Smooth muscle cell of the brain vasculature (primary cell): Measurements from ENCODE around the gene KIRREL1.

ENCODE experiments used
- DNase-seq: peaks from one replicate; pipeline ENCODE4 v3.0.0-alpha.2; 2012; ENCODE audit warnings: low read depth, low spot score

The KIRREL1 gene

DNA sequence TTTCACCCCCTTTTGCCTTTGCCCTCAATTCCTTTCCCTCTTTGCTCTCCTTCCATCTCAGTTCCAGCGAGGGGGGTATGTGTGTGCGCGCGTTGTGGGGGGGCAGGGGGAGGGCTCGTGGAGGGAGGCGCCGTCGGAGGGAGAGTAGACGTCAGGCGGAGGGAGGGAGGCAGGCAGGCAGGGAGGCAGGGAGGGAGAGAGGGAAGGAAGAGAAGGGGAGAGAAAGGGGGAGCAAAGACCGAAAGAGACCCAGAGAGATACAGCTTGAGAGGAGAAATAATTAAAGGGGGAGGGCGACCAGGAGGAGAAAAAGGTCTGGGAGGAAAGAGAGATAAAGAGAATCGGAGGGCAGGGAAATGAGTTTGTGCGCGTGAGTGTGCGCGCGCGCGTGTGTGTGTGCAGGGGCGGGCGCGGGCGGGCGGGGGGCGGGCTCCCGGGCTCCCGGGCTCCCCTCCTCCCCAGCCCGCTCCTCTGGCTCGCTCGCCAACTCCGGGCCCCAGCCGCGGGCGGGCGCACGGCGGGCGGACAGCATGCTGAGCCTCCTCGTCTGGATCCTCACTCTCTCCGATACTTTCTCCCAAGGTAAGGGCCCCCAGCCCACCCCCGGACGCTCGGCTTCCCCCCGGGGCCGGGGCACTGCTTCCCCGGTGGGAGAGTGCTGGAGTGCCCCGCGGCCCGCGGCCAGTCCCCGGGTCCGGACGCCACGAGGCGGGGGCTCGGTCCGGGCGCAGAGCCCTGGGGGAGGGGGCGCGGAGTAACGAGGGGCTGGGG is at the start of gene KIRREL1:
Gene KIRREL1 (plus strand): TSS at position 499 of the 771 bp plus-strand sequence. CDS start 32 bp downstream, at position 531.
- DNase-seq: no peak

DNA sequence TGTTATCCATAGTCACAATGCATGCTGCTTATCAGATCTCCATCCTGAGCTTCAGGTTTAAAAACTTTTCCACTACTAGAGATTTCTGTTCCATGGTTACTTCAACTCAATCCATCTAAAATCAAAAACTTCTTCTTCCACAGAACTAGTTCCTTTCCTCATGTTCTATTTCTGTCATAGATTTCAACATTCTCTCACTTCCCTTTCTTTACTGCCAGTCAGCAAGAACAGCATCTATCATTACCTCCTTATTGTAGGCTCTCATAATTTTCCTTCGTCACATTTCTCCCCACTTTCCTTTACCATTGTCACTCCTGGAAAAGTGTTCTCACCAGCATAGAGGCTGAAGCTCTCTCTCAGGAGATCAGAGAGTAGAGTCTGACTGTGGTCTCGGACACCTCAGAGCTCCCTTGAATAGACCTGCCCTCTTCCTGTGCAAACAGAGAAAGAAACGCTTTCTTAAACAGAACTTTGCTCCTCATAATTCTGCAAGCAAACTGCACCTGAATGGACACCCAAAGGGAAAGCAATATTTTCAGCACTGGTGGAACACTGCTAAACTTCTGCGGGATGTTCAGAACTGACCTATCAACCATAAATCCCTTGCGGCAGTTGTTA is 48.7 kb upstream of the KIRREL1 start:
- DNase-seq: no peak

DNA sequence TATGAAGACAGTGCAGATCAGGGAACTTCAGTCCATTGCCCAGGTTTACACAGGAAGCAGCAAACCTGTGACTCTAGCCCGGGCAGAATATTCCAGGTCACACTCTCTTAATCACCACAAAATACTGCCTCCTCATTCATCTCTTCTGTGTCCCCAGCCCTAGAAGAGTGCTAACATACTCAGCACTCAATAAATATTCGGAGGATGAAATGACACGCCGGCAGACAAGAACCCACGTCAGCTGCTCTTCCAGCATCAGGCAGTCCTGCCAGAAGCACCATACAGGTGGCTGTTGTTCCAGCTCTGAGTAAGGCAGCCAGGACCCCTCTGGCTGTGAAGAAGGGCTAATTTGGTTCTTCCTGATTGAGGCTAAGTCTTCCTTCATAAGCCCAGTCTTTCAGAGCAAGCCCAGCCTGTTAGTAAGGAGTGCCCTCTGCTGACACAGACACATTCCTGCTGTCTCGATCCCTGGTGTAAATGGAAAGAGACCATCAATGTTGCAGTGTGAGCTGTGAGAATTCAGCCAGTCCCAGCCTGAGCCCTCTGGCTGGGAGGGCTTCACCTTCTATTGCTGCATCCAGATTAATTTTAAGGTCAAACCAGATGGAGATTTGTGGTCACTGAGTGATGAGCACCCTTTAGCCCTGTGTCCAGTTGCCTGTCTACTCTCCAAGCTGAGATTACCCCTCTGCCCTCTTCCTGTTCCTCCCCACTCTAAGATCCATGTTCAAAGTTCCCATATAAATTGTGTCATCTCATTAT is 45.0 kb upstream of the KIRREL1 start:
- no peak for DNase-seq

DNA sequence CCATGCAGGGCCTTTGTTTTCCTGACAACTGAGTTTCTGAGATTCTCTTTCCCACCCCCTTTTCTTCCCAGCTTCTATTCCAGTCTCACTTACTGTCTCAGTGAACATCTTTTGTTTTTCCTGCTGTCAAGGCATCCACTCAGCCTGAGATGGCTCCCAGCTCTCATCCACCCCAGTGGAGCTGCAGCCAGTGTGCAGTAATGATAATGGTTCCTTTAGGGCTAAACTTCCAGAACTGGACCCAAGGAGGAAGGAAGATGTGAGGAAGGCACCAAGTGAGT is 44.4 kb upstream of the KIRREL1 start:
- DNase-seq: no peak

DNA sequence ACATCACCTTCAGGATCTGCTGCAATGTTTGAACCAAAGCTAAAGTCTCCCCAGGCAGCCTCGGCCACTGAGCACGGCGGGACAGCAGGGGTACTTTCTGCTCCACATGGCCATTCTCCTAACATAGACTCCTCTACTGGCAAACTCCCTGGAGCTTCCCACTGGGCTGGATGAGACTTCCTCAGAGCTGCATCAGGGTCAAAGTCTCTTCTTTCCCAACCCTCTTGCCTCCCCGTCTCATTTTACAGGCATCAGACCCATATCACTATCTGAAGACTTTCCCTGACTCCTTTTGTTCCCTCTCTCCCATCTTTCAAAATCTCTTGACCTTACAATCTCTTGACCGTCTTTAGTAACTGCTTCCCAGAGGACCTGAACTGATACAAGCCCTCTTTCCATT is 42.2 kb upstream of the KIRREL1 start:
- DNase-seq: no peak

DNA sequence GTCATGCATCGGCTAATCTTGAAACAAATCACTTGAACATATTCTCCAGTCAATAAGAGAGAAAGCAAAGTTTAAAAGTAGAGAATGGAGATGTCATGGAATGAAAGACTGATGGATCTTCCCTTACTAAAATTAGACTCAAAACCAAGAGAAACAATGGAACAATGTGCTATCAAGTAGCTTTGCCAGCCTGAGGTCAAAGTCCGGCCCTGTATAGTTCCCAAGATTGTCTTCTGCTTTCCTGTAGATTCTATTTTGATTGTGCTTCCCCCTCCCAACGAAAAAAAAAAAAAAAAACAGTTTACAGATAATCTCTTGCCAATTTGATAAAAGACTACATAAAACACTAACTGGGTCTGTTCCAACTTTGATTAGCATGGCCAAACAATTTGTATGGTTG is 40.8 kb upstream of the KIRREL1 start:
- DNase-seq: no peak

DNA sequence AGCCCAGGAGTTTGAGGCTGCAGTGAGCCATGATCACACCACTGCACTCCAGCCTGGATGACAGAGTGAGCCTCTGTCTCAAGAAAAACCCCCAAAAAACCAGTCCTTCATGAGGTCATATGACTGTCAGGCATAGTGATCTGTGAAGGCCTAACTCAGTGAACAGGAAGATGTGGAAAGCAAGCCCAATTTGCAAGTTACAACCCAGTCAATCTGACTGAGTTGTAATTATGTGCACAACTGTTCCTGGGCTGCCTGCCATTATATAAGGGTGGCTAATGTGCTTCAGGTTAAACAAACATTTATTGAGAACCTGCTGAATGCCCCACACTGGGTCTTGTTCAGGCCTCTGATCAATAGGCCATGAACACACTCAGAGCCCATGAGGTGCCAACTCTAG is 38.2 kb upstream of the KIRREL1 start:
- no peak for DNase-seq

DNA sequence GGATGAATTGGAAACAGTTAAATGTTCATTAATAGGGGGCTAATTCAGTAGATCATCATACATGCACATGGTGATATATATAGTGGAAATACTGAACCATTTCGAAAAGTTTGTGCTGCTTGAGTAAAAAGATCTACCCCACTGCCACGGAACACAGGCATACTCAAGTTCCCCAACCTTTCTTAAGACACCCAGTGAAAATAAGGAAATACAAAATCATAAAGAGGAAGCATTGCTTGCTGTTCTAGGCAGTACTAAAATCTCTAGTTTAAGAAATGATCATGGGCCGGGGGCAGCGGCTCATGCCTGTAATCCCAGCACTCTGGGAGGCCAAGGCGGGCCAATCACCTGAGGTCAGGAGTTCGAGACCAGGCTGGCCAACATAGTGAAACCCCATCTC is 37.6 kb upstream of the KIRREL1 start:
- DNase-seq: no peak

DNA sequence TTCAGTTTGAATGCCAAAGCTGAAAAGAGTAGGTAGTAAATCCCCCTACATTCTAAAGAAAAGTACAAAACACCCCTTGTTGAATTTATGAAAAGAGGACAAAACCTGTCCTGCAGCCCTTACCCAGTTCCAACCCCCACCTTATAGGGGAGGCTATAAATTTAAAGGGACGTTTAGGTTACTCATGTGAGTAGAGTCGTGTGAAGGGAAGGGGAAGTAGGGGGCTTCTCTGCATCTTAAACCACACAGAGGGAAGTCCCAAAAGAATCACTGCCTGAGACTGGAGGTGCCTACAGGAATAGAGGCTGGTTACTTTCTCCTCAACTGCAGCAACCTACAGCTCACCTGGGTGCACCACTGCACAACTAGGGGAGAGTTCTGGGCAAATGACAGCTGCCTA is 36.7 kb upstream of the KIRREL1 start:
- no peak for DNase-seq

DNA sequence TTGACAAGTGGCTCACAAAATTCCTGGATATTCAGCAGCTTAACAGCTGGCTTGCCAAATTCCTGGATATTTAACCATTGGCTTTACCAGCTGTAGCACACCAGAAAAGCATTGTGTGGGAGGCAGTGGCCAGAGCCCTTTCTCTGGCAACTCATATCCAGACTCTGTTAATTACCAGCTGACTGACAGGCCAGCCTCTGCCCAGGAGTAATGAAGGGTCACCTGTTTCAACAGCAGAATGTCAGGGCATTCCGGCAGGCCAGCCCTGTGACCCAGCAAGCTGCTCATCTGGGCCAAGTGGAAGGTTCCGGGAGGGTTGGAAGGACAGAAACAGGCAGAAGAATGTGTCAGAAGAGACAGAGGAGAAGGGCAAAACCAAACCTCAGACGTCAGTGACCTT is 35.2 kb upstream of the KIRREL1 start:
- no peak for DNase-seq

DNA sequence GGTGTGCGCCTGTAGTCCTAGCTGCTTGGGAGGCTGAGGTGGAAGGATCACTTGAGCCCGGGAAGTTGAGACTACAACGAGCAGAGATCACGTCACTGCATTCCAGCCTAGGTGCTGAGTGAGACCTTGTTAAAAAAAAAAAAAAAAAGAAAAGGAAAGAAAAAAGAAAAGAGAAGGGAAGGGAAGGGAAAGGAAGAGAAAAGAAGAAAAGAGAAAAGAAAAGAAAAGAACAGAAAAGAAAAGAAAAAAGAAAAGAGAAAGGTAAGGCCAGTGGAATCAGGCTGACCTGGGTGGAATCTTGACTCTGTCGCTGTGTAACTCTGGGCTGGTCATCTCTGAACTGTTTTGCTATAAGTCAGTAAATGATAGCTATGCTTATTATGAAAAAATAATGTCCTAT is 33.7 kb upstream of the KIRREL1 start:
- DNase-seq: no peak

DNA sequence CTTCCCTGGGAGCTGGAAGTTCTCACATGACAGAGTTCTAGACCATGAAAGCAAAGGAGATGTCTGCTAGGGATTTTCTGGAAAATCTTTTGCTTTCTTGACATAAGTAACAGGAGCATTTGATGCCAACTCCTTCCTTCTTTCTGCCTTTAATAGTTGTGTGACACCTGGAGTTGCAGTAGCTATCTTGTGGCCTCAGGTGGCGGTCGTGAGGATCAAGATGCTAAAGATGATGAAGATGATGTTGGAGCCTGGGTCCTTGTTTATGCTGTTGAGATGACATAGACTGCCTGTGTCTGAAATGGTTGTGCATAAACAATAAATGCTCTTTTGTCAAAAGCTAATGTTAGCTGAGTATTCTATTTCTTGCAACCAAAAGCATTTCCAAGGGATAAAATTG is 32.7 kb upstream of the KIRREL1 start:
- DNase-seq: no peak

DNA sequence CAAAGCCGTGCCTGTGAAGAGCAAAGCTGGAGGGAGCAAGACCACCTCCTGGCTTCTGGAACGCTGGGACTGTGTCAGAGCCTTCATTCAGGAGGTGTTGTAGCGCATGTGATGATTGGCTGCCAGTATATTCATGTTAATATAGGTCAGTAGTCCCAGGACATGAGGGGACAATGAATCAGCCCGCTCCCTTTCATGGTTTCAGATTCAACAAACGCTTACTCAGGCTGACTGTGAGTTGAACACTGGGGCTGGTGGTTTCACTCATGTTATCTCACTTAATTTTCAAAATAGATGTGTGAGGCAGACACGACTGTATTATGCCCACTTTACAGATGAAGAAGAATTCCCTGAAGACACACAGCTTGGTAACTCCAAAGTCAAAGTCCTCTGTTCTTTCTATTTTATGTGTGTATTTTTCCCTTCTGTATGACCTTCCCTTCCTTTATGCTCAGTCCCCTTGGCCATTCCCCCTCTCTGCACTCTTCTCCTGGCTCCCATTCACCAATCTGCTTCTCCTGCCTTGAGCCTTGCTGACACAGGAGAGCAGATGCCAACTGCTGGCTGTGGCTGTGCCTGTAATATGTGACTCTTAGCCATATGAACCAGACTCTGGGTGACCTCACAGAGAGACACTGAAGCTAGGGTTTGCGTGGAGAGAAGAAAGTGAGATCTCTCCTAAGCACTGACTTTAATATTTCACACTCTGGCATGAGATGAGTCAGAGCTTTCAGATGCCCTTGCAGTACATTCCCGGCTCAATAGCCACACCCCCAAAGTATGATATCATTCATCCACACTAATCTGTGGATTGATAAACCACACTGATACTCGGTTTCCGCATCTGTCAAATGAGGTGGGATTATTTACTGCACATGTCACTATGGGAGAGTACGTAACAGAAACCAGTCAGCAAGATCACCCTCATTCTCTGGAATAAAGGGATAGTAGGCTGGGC is 31.4 kb upstream of the KIRREL1 start:
- DNase-seq: no peak

DNA sequence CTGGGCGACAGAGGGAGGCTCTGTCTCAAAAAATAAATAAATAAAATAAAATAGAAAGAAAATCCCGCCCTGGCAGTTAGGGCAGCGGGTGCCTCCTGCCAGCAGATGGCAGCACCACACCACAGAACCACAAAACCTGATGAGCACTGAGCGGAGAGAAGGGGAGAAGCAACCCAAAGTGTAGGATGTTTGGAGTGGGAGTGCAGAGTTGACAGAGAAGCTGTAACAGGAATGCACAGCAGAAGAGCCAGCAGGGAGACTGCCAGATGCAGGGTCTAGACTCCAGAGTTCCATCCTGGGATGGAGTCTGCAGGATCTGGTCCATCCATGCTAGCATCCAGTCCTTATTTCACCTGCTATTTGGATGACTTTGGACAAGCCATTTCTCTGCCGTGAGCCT is 29.7 kb upstream of the KIRREL1 start:
- peak; percentile 35 for DNase-seq

DNA sequence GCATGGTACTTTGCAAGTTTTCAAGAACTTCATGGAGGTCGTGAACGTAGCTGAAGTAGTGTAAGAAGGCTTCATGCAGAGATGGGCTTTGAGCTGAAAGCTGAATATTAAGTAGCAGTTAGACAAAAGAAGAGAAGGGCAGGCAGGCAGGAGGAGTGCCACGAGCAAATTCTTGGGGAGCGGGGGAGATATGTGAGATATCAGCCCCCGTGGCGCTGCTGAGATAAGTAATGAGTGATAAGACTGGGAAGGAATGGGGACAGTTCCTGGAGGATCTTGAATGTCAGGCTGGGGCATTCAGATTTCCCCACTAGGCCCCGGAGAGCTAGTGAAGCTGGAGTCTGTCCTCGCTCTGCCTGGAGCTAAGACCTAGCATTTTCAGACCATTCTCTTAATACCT is 27.9 kb upstream of the KIRREL1 start:
- DNase-seq: no peak

DNA sequence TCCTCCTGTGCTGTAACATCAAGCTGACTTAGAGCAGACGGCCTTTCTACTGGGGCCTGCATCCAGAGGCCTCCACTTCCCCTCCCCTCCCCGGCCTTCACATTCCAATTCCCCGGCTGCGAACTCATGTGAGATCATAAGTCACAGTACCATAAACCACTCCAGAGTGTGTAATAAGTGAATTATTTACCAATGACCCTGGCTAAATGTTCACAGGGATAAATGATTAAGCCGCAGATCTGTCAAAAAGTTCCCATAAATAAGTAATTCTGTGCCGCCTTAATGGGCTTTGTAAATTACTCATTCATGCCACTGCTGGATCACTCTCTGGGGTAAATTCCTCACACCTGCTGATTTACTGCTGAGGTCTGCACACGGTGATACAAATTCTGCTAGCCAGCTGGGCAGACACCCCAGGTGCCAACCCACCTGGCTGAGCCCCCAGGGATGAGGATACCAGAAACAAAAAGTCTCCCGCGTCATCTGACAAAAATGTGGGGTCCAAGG is 27.4 kb upstream of the KIRREL1 start:
- DNase-seq: no peak

DNA sequence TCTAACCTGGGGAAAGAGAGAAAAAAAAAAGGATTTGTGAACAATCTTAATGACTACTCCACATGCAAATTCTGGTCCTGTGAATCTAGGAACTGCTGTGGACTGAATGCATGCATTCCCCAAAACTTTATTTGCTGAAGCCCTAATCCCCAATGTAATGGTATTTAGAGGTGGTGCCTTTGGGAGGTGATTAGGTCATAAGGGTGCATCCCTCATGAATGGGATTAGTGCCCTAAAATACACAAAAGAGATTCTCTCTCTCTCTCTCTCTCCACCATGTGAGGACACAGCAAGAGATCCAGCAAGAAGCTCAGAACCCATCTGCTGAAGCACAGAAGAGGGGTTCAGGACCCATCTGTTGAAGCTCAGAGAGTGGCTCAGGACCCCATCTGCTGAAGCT is 26.2 kb upstream of the KIRREL1 start:
- DNase-seq: no peak

DNA sequence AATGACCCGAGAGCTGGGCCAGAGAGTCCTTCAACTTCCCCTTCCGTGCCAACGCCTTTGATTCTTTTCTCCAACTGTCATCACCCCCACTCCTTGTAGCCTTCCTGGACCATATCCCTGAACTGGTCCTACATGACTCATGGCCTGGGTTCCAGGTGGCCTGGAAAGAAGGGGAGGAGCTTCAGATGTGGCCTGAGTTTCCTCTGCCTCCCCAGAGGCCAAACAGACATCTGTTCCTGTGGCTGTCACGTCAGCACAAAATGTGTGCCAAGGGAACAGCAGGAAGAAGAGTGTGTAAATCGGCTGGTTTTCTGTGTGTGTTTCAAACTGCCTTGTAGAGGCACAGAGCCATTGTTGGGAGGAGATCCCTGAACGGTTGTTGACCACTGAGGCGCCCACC is 24.9 kb upstream of the KIRREL1 start:
- DNase-seq: no peak

DNA sequence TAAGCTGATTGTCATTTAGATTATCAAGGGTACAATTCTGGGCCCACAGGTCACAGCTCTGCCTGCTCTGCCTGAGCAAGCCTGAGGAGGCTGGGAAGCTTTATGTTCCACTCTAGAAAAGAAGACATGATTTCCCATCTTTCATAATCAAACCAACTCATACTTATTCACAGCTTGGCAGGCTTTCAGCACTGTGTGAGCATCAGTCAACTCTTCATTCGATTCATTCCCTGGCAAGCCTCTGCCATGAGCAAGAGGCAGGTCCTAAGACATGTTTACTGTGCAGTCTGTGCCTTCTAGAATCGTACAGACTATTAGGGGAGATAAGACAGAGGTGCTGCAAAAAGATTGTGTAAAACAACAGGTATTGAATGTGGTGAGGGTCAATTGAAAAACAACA is 24.5 kb upstream of the KIRREL1 start:
- no peak for DNase-seq

DNA sequence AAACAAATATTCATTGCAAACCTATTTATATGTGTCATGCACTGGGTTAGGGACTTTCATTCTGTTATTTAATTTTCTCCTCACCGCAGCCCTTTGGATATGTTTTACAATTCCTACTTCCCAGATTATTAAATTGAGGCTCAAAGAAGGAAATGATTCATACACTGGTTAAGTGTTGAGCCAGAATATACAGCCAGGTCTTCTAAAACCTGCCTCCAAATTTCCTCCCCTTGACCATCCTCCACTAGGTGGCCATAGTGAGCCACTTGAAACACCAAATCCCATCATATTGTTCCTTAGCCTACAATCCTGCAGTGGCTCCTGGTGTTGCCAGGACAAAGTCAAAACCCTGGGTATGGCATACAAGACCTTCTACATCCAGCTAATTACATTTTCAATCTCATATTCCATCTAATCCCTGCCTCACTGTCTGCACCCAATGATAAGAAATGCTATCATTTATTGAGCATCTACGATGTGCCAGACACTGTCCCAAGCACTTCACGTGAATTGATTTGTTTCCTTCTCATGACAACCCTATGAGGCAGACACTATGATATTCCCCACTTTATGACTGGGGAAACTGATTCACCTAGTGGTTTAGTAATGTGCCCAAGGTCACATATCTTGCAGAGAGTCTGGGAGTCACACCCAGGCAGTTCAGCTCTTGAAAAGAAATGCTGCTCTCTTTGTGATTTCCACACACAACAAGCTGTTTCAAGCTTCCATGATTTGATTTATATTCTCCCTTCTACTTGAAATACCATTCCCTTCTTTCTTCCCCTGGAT is 23.6 kb upstream of the KIRREL1 start:
- DNase-seq: peak; percentile 49

DNA sequence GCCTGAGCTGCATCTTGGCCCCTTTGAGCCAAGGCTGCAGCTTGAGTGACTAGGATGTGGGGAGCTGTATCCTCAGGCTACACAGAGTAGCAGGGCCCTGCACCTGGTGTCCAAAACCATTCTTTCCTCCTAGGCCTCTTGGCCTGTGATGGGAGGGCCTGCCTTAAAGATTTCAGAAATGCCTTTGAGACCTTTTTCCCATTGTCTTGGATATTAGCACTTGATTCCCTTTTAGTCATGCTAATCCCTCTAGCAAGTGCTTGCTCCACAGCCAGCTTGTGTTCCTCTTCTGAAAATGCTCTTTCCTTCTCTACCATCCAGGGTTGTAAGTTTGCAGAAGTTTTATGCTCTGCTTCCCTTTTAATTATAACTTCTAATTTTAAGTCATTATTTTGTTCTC is 21.7 kb upstream of the KIRREL1 start:
- DNase-seq: no peak
